PC-3 (cell line): Measurements from ENCODE around the gene ABHD2. TPM values are rescaled to one million over a fixed set of nuclear protein-coding genes. Genes with fewer than 3 reads are reported as not detected.

Experiments
- ATAC-seq: fragments of 200-7000 bp; cut with Tn5 transposase; 2 replicates; pipeline ENCODE4 v1.9.1; 2020; ENCODE audit warnings: mild to moderate bottlenecking, moderate library complexity
- BruUV-seq: library from RNA; stranded (reverse); fragments of 400-500 nt; replicated peaks from 2 replicates; lab custom pipeline; 2021; lab: Mats Ljungman, UMichigan
- CTCF ChIA-PET: fragments of 300-600 bp; sonication (Branson Sonifier 250); formaldehyde crosslinking; loops from one replicate; lab custom pipeline; 2022; ENCODE audit warnings: antibody characterized with exemption; lab: Charles Lee
- POLR2A ChIA-PET: fragments of 300-600 bp; sonication (Branson Sonifier 250); formaldehyde crosslinking; loops from one replicate; lab custom pipeline; 2022; ENCODE audit warnings: antibody characterized with exemption; ENCODE audit not compliant: unreplicated experiment; lab: Charles Lee
- DNase-seq: peaks from one replicate; pipeline ENCODE4 v3.0.0-alpha.2; 2015
- H2AFZ ChIP-seq: fragments of 300-600 bp; sonication (generic); 2 replicates; pipeline ENCODE4 v1.6.0; 2016; ENCODE audit warnings: antibody characterized with exemption, low read length
- H3F3A ChIP-seq: fragments of 300-600 bp; sonication (generic); one replicate; pipeline ENCODE4 v1.6.0; 2017; ENCODE audit warnings: antibody characterized with exemption, low read length, control low read depth, mild to moderate bottlenecking; ENCODE audit not compliant: unreplicated experiment
- H3K27ac ChIP-seq: fragments of 300-600 bp; sonication (generic); 2 replicates; pipeline ENCODE4 v1.5.1; 2016; ENCODE audit warnings: mild to moderate bottlenecking, low read length
- H3K27me3 ChIP-seq: fragments of 300-600 bp; sonication (generic); 2 replicates; pipeline ENCODE4 v1.6.1; 2016; ENCODE audit warnings: low read length, mixed read lengths
- H3K36me3 ChIP-seq: fragments of 300-600 bp; sonication (generic); 2 replicates; pipeline ENCODE4 v1.6.1; 2016; ENCODE audit warnings: low read depth, mixed run types, low read length, mixed read lengths
- H3K4me1 ChIP-seq: fragments of 300-600 bp; sonication (generic); 2 replicates; pipeline ENCODE4 v1.5.1; 2016; ENCODE audit warnings: low read length; ENCODE audit not compliant: insufficient read depth
- H3K4me2 ChIP-seq: fragments of 300-600 bp; sonication (generic); 2 replicates; pipeline ENCODE4 v1.6.0; 2016; ENCODE audit warnings: low read length
- H3K4me3 ChIP-seq: fragments of 300-600 bp; sonication (generic); 2 replicates; pipeline ENCODE4 v1.5.1; 2016; ENCODE audit warnings: mild to moderate bottlenecking, low read length, mixed read lengths
- H3K79me2 ChIP-seq: fragments of 300-600 bp; sonication (generic); 2 replicates; pipeline ENCODE4 v1.6.1; 2017; ENCODE audit warnings: low read length, mixed read lengths
- H3K9ac ChIP-seq: fragments of 300-600 bp; sonication (generic); 2 replicates; pipeline ENCODE4 v1.6.0; 2016; ENCODE audit warnings: mild to moderate bottlenecking, low read length
- H3K9me2 ChIP-seq: fragments of 300-600 bp; sonication (generic); replicated peaks from 2 replicates; pipeline ENCODE4 v1.6.1; 2016; ENCODE audit warnings: mixed run types, low read length, mixed read lengths
- H3K9me3 ChIP-seq: fragments of 300-600 bp; sonication (generic); 2 replicates; pipeline ENCODE4 v1.6.1; 2016; ENCODE audit warnings: low read length, mixed read lengths
- H4K20me1 ChIP-seq: fragments of 300-600 bp; sonication (generic); 2 replicates; pipeline ENCODE4 v1.6.1; 2016; ENCODE audit warnings: low read length, mixed read lengths
- CTCF ChIP-seq: fragments of 300-600 bp; sonication (generic); conservative IDR thresholded peaks from 2 replicates; pipeline ENCODE4 v1.5.1; 2017; ENCODE audit warnings: antibody characterized with exemption, low read depth, mild to moderate bottlenecking, low read length
- EZH2 ChIP-seq: fragments of 300-600 bp; sonication (generic); IDR thresholded peaks from one replicate; pipeline ENCODE4 v1.6.1; 2017; ENCODE audit warnings: antibody characterized with exemption, mild to moderate bottlenecking, low read length; ENCODE audit not compliant: unreplicated experiment
- EZH2phosphoT487 ChIP-seq: fragments of 300-600 bp; sonication (generic); IDR thresholded peaks from 2 replicates; pipeline ENCODE4 v1.6.1; 2018; ENCODE audit warnings: mild to moderate bottlenecking, antibody characterized with exemption, low read length, borderline replicate concordance
- intact Hi-C: fragments of 100-400 bp; cut with micrococcal nuclease; formaldehyde crosslinking; loops from 2 replicates; pipeline ENCODE4 v1.9.0; 2023
- total RNA-seq: library from RNA; depleted of rRNA; stranded (reverse); fragments of >200 nt; gene quantifications from 2 replicates; pipeline ENCODE4 v1.2.3, GENCODE V29; 2014

ABHD2 gene
- total RNA-seq, 1 experiment from 2014 or later, result 34.0 TPM

GRCh38 chr15:89077750-89078149 is 10.5 kb upstream of the ABHD2 start:
- intact Hi-C loops, result no loop called here
- Histone ChIP-seq H3K9me3 (no peaks in the 10 kb centered on the region), H3K36me3 (no peaks in the 10 kb centered on the region), H2AFZ (no peak overlapping the region), H3K9me2 (no peaks in the 10 kb centered on the region), H3K27me3 (no peaks in the 10 kb centered on the region), H4K20me1 (no peaks in the 10 kb centered on the region), H3K79me2 (no peaks in the 10 kb centered on the region), H3K4me1 (no peaks in the 10 kb centered on the region), H3F3A (no peaks in the 10 kb centered on the region), H3K27ac (no peak overlapping the region), H3K4me3 (no peak overlapping the region), H3K9ac (no peak overlapping the region), H3K4me2 (no peak overlapping the region)
- DNase-seq, result no peak
- no TSS peak for BruUV-seq
- no peak for TF ChIP-seq EZH2phosphoT487
- no peak for TF ChIP-seq EZH2
- TF ChIP-seq CTCF, result no peak
- ATAC-seq, result no peak
- POLR2A ChIA-PET, result no interaction called here
- CTCF ChIA-PET, result interaction anchor here (0.6 kb wide), 1 partner anchor 56 kb away, joined by 5 read pairs; no protein-coding TSS in a partner anchor

GRCh38 chr15:89078851-89079810 is 9.1 kb upstream of the ABHD2 start:
- ChIA-PET CTCF (no interaction called here), POLR2A (no interaction called here)
- no peaks in the 10 kb centered on the region for H3K27me3 ChIP-seq
- DNase-seq (no peak), ATAC-seq (no peak)
- intact Hi-C loops, result no loop called here
- peaks cover 5% of the 10 kb centered on the region; the same call in 1 of the 2 replicates for H3K4me1 ChIP-seq
- H3F3A ChIP-seq, result no peaks in the 10 kb centered on the region
- no peaks in the 10 kb centered on the region for H3K9me3 ChIP-seq
- no peak overlapping the region for H3K4me3 ChIP-seq
- TF ChIP-seq EZH2, result no peak
- TF ChIP-seq CTCF, result no peak
- no peak for TF ChIP-seq EZH2phosphoT487
- BruUV-seq, result no TSS peak
- no peaks in the 10 kb centered on the region for H3K79me2 ChIP-seq
- no peaks in the 10 kb centered on the region for H4K20me1 ChIP-seq
- H3K36me3 ChIP-seq, result no peaks in the 10 kb centered on the region
- H3K4me2 ChIP-seq, result no peak overlapping the region
- no peak overlapping the region for H2AFZ ChIP-seq
- H3K9ac ChIP-seq, result no peak overlapping the region
- H3K9me2 ChIP-seq, result no peaks in the 10 kb centered on the region
- no peak overlapping the region for H3K27ac ChIP-seq

- BruUV-seq, result no TSS peak
- H3K9me2 ChIP-seq, result no peaks in the 10 kb centered on the region
- H3K9ac ChIP-seq, result no peak overlapping the region
- H3K9me3 ChIP-seq, result no peaks in the 10 kb centered on the region
- H3K27ac ChIP-seq, result no peak overlapping the region
- no peak overlapping the region for H2AFZ ChIP-seq
- ATAC-seq (peak; percentile 27; the same call in 1 of the 2 replicates), DNase-seq (no peak)
- ChIA-PET POLR2A (no interaction called here), CTCF (no interaction called here)
- no peaks in the 10 kb centered on the region for H4K20me1 ChIP-seq
- intact Hi-C loops, result no loop called here
- H3K79me2 ChIP-seq, result no peaks in the 10 kb centered on the region
- H3K4me2 ChIP-seq, result no peak overlapping the region
- H3F3A ChIP-seq, result no peaks in the 10 kb centered on the region
- TF ChIP-seq EZH2phosphoT487, result no peak
- no peak for TF ChIP-seq CTCF
- TF ChIP-seq EZH2, result no peak
- H3K4me1 ChIP-seq, result peaks cover 6% of the 10 kb centered on the region
- H3K36me3 ChIP-seq, result no peaks in the 10 kb centered on the region
- no peak overlapping the region for H3K4me3 ChIP-seq
- no peaks in the 10 kb centered on the region for H3K27me3 ChIP-seq
These were observed 6.4 kb upstream of the ABHD2 start for GRCh38 chr15:89081878-89082277.
